HUDEP-2 (cell line): ENCODE results near the gene BCKDK.
A peak's percentile ranks its signal among the peaks of the same experiment; 100 is the strongest.
"Not testable (repeated sequence)": the region's sequence is repeated elsewhere in the genome, so short reads cannot be mapped to it uniquely, and the experiment has no call there.

Experiments used
- DNase-seq, 76 experiments: peaks; one replicate each; lab custom pipeline; 2025; ENCODE audit not compliant: unreplicated experiment in 76 of 76; lab: John Stamatoyannopoulos, UW

Gene BCKDK

DNA sequence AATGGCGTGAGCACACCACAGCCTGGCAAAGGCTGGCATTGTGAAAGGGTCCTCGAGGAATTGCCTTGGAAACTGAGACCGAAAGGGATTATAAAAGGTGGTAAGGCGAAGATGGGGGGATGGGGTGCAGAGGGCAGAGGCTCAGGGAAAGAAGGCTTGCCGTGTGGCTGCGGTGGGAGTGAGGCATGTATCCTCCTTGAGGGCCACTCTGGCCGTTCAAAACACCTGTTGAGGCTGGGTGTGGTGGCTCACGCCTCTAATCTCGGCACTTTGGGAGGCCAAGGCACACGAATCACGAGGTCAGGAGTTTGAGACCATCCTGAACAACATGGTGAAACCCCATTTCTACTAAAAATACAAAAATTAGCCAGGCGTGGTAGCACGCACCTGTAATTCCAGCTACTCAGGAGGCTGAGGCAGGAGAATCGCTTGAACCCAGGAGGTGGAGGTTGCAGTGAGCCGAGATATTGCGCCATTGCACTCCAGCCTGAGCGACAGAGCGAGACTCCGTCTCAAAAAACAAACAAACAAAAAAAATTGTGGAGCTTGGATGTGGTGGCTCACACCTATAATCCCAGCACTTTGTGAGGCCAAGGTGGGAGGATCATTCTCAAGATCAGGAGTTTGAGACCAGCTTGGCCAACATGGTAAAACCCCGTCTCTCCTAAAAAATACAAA lies 28.8 kb downstream of the BCKDK start:
- DNase-seq, result not testable (repeated sequence)

DNA sequence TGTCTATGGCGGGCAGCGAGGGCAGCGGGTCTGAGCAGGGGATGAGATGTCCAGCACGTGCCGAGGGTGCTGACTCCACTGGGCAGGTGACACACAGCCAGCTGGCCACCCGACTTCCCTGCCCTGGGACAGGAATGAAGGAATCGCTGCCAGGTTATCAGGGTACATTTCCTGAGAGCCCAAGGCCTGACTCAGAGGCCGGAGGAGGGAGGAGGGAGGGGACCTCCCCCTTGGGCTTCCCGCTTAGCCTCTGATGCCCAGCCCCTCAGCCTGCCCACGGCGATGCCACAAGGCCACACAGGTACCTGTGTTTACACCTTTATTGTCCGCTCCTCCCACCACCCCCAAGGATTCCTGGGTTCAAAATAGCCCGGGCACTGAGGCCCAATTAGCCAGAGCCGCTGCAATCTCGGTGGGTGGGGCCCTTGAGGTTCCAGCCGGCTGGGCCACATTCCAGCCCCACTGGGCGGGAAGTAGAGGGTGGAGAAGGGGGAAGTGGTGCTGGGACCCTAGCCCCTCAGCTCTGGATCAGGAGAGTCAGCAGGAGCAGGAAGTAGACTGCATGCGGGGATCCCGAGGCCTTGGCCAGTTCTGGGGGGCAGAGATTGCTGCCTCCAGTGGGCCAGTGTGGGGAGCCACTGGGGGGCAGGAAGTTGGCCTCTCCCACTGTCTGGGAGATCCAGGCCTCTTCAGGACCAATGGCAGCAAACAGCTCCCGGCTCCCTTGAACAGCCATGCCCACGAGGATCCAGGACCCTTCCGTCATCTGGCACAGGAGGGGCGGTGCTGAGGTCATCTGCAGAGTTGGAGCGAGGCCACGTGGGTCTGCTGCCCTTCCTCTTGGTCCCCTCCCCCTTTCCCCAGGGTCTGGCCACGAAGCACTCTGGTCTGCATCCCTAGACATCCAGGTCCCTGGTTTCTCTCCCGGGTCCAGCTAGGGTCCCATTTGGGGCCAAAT lies 30.7 kb downstream of the BCKDK start:
- DNase-seq, result no peak

DNA sequence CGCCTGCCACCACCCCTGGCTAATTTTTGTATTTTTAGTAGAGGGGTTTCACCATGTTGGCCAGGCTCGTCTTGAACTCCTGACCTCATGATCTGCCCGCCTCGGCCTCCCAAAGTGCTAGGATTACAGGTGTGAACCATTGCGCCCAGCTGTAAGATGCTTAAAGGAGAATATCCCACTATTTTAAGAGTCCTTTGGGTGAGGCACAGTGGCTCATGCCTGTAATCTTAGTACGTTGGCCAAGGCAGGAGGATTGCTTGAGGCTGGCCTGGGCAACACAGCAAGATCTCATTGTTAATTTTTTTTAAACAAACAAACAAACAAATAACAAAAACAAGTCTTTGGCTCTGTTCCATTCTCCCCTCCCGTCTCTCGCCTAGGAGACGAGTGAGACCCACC lies 32.9 kb downstream of the BCKDK start:
- not testable (repeated sequence) for DNase-seq

DNA sequence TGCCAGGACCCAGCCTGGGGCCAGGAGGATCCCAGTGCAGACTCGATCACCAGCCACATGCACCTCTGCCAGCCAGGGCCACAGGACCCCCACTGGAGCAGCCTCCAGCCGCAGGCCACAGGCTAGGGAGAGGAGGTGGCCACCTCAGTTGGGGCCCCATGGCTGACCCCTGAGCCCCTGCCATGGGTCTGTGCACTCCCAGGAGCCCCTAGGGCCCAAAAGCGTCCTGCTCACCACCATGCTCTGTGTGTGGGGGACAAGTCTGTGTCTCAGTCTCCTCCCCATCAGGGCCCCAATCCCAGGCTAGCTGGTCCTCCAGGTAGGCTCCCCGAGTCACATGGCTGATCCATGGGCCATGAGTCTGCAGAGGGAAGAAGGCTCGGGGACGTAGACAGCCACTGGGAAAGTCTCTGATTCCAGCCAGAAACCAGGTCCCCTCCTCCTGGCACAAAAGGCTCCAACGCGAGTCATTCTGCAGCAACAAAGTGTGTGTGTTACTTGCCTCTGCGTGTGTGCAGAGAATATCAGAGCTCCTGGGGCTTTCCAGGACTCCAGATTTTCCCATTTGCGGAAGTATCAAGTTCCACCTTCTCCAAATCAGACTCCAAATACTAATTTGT lies 33.4 kb downstream of the BCKDK start:
- DNase-seq, result peak in 3 of 76 experiments; percentile 20 to 41 (median 31)

DNA sequence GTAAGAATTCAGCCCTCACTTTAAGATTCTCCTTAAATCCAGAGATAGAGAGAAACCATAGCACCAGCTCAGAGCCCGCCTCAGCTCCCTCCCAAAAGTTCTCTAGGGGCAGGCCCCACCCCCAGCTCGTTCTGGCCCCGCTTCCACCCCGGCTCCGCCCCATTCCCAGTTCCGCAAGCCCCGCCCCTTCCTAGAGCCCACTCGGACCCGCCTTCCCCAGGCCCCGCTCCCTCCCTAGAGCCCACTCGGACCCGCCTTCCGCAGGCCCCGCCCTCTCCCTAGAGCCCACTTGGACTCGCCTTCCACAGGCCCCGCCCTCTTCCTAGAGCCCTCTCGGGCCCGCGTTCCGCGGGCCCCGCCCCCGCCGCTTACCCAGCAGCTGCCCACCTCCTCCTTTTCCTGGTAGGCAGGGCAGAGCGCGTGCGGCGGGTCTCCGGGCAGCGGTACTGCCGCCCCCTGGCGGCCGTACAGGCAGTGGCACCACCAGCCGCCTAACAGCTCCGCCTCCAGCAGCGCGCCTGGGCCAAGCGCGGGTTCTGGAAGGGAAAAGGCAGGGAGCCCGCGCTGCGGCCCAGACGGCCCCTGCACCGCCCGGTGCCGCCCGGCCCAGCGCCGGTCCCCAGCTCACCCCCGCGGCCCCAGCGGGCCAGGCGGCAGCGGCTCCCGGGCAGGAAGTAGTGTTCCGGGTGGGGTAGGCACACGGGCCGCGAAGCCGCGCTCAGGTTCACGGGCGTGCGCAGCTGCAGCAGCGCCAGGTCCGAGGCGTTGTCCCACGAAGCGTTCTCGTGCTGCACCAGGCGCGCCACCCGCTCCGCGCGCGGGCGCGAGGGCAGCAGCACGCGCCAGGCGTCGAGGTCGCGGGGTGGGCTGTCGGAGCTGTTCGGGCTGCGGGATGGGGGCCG lies 34.2 kb downstream of the BCKDK start:
- DNase-seq, result peak in 75 of 76 experiments; percentile 77 to 100 (median 99)

DNA sequence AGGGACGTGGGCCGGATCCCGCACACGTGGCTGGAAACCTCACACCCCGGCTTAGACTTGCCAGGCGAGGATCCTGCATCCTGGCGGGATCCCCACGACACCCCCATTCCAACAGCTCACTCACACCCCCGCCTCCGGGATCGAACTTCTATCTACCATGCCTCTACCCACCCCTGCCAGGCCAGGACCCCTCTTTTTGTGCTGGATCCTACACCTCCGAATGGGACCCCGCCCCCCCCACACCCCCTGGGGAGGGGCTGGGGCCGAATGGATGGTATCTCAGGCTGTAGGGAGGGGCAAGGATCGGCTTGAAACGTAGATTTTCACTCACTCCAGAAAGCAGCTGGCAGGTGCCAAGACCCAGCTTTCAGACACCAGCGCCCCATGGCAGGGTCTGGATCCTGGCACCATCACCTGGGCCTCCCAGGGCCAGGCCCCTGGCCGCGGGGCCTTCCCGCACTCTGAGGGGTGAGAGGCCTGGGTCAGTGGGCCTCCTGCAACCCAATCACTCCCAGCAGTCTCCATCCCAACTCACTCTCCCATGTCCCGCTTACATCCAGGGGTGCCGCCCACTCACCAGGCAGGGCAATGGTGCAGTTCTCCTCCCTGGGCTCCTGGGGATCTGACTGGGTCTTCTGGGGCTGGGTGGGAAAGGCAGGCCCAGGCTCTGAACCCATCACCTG lies 35.0 kb downstream of the BCKDK start:
- no peak for DNase-seq

DNA sequence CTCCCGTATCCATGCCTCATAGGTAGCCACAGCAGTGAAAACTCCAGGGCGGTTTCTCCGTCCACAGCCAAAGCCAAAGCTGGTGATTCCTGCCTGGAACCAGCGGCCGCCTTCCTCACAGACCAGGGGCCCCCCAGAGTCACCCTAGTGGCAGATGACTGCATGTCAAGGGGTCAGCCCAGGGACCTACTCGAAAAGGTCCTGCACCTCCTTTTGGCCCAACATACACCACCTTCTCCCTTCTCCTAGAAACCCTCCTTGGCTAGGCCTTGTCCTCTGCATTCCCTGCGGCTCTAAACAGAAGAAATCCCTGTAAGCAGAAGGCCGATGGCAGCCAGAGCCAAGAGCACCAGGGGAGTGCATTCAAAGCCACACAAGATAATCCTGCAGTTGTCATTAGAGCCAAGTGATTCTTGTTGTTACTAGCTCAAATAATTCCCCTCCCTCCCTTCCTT lies 35.5 kb downstream of the BCKDK start:
- DNase-seq, result no peak

DNA sequence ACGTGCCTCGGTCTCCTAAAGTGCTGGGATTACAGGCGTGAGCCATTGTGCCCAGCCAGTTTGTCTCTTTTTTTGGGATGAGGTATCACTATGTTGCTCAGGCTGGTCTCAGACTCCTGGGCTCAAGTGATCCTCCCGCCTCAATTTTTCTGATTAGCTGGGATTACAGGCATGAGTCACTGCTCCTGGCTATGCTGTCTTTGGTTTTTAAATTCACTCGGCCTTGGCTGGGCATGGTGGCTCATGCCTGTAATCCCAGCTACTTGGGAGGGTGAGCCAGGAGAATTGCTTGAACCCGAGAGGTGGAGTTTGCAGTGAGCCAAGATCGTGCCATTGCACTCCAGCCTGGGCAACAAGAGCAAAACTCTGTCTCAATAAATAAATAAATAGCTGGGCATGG lies 36.2 kb downstream of the BCKDK start:
- DNase-seq, result not testable (repeated sequence)

DNA sequence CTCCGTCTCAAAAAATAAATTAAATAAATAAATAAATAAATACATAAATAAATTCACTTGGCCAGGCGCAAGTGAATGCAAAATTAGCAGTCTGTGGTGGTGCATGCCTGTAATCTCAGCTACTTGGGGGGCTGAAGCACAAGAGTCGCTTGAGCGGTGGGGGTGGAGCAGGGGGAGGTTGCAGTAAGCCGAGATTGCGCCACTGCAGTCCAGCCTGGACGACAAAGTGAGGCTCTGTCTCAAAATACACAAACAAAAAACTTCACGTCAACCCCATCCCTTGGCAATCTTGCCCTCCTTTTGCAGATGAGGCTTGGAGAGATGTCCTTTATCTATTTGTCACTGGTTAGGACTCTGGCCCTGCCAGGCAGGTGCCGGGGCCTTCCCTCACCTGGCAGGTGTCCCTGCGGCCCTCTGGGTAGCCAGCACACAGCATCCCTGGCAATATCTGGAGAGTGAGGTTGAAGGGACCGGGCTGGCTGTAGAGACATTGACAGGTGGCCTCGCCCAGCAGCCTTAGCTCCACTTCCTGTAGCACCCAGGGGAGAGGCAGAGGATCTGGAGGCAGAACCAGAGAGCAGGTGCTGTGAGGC lies 37.3 kb downstream of the BCKDK start:
- DNase-seq, result no peak

DNA sequence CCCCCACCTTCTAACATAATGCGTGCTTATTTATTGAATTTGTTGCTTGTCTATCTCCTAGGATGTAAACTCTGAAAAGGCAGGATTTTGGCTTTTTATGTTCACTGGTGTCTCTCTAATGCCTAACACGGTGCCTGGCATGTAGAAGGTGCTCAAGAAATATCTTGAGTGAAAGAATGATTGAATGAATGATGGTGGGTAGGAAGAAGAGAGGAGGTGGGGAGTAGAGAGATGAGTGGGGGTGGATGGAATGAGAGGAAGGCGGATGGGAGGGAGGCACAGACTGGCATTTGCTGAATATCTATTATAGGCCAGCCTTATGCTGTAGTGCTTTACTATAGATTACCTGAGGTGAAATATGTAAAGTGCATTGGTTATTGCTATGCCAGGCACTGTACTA lies 39.4 kb downstream of the BCKDK start:
- DNase-seq, result no peak

DNA sequence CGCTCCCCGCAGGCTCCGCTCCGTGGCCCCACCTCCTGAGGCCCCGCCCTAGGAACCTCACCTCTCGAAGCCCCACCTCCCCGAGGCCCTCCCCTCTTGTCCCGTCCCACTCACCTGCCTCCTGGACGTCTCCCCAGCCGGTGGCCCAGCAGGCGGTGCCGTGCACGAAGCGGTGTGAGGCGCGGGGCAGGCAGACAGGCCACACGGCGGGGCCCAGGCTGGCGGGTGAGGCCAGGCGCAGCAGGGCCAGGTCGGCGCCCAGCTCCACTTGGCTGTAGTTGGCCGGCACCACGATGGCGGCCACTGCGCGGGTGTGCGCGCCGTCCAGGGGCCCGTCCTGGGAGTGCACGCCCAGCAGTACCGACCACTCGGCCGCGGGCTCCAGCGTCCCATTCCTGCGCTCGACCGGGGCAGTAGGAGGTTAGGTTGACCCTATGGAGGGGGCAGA lies 40.1 kb downstream of the BCKDK start:
- DNase-seq, result no peak

DNA sequence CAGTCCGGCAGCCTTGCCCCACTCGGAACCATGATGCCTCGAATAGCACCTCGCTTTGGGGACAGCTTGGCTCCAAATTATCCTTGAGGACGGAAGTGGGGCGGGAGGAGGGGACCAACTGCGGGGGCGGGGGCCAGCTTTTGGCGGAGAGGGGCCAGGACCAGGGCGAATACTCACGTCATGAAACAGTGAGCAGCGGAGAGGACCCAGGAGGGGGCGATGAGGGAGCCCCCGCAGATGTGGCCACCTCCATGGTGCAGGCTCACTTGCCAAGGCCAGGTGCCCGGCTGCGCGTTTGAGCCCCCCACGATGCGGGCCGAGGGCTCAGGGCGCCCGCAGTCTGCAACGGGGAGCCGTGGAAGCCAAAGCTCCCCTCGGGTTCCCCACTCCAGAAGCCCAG lies 40.7 kb downstream of the BCKDK start:
- no peak for DNase-seq

DNA sequence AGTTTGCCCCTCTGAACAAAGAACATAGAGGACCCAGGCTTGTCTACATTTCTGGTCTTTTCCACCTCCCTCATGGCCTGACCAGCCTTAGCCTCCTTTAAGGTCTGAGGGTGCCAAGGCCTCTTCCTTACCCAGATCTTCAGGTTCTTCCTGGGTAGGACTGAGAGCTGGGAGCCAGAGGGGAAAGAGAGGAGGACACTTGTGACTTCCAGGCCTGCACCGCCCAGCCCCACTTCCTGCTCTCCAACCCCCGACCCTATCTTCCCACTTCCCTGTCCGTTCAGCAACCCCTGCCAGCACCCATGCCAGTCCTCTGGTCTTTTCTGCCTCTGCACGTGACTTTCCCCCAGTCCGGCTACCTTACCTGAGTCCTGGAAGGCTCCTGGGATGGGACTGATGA lies 41.1 kb downstream of the BCKDK start:
- no peak for DNase-seq

DNA sequence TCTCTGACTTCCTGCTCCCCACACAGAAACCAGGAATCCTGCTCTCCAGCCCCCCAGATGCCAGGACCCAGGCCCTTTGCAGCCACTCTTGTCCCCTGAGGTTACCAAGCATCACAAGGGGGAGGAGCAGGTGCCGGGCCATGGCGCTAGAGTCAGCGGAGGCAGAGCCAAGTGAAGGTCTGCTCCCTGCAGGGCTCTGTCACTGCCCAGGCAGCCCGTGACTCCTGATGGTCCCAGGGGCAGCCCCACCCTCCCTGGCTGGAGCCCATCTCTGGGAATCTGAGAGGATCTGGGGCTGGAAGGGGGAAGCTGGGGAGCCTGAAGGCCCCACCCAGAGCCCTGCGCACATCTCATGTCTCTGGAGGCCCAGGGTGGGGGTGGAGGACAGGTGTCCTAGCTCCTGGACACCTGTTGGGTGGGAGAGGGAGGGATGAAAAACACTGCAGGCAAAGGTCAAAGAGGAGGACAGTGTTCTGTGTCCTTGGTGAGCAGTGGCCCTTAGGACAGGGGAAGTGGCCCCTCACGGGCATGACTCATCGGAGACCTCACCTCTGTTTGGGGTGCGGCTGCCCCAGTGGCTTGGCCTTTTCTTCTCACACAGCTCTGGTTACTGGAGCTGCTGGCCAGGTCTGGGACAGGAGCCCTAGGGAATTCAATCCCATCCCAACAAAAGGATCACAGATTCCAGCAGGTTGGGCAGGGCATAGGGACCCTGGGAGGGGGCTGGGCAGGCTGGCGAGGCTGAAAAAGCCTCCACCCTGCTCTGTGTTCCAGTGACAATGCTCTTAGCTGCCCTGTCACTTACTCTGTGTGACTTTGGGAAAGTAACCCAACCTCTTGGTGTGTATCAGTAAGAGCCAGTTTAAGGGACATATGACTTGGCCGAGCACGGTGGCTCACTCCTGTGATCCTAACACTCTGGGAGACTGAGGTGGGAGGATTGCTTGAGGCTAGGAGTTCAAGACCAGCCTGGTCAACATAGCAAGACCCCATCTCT lies 42.0 kb downstream of the BCKDK start, which contains the start of gene PRSS36:
Gene PRSS36 (minus strand): TSS at position 173 of the 997 bp plus-strand sequence. CDS start 31 bp downstream, at position 142.
- DNase-seq, result no peak

DNA sequence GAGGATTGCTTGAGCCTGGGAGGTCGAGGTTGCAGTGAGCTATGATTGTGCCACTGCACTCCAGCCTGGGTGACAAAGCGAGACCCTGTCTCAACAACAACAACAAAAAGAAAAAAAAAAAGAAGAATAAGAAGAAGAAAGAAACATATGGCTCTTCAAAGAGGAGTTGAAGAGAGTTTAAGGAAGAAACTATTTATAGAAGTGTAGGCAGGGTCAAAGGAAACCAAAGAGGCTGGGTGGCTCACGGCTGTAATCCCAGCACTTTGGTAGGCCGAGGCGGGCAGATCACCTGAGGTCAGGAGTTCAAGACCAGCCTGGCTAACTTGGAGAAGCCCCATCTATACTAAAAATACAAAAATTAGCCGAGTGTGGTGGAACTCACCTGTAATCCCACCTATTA lies 42.8 kb downstream of the BCKDK start:
- DNase-seq, result not testable (repeated sequence)

DNA sequence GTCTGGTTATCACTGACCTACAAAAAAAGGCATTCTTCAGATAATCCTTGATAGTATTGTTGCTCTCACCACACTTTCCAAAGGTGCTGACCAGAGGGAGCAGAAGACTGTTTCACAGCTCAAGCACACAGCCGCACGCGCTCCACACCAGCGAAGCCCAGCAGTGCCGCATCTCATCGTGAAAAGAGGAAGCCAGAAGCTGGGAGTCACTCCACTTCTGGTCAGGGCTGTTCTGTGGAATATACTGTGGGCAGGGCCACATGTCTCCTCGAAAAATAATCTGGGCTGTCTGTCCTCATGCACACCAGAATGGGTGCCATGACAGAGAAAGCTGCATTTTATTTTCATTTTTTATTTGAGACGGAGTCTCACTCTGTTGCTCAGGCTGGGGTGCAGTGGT lies 49.0 kb downstream of the BCKDK start:
- DNase-seq, result peak in 9 of 76 experiments; percentile 6 to 31 (median 9)
